ENCODE measurements around the gene RND3.

Gene RND3

DNA sequence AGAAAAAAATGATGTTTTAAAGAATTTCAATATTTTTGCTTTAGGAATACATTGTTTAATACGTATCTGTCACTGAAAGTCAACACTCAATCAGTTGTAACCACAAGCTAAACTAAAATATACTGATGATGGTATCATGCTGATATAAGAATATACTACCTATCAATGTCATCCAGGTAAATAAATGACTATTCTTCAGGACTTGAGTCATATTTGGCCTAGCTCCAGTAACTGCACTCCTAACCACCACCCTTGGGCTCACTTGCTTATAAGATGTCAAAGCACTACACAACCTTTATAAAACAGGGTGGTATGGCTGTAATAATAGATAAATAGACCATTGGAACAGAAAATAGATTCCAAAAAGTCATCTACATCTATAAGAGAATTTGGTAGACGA is 48.8 kb downstream of the RND3 start:
- no peak for DNase-seq (ENCODE audit: low read depth)

DNA sequence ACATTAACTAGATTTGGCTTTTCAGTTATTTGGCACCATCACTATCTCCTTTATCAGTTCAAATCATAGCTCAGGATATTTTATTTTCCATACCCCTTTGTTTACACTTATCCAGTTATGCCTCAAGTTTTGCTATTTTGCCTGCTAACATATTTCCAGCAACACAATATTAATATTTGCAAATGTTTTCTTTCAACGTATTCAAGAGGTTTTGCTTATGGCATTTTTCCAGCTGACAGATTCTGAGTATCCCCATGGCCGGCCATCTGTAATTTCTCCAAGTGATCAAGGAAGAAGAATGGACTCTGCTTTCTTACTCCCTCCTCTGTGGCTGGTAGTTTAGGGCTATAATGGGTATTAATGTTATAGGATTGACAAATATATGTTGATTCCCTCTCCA is 49.4 kb downstream of the RND3 start:
- no peak for DNase-seq (ENCODE audit: low read depth)

DNA sequence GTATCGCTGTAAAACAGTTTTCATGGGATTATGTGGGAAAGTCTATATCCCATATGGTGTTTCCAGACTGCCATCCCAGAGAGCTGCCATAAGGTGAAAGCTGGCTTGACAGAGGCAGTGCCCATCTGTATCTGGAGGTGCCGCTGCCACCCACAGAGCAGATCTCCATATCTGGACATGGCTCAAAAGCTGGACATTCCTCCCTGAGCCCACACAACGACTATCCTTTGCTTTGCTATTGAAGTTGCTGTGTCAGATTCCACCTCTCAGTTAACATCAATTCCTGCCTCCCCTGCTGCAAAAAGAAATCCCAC is 55.2 kb downstream of the RND3 start:
- DNase-seq (ENCODE audit: low read depth), result no peak

DNA sequence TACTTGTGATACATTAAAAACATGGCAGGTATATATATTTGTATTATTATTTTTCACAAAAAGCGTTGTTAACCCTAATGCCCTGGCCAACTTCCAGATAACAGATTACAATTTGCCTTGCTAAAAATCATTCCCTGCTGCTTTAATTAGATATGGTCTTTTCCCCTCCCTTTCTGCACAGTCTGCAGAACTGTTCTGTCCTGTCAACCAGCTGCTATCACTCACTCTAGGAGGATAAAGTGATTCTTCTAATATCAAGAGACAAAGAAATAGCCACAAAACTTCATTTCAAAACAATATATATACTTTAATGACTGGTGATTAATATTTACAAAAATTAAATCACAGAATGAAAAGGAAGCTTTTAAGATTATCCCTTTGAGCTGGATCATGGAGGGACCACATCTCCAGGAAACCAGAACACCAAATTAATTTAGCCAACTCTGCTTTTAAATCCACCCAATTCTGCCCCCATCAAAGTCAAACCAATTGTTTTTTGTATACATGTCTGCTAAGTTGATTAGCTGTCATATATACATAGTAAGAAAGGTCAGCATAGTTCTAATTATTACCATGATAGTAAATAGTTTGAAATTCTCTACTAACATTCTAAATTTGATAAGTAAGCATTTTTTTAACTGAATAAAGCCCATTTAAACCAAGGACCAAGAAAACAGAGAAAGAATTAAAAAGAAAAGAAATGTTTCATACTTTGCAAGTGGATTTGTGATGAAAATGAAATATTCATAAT is 55.7 kb downstream of the RND3 start:
- DNase-seq (ENCODE audit: low read depth), result no peak

DNA sequence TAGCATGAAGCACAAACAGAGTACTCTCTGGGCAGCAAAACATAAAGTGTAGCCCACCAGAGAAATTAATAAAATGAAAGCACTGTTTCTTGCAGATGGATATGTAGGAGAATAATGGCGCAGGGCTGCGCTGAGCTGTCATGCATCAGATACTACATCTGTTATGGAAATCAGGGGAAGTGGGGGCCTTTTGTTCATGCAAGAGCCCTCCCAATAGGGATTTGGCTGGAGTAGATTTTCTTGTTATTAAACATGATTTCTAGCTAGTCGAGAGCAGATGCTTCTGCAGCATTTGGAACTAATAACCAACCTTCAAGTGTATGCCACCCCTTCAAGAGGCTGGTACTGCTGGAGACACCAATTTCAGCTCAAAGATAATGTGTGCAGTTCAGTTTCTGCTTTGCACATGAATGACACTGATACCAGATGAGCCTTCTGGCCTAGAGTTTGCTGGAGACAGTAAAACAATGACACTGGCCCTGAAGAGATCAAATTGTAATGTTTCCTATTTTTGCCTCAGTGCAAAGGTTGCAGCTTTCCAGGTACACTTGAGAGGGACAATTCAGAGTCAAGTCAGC is 58.0 kb downstream of the RND3 start:
- no peak for DNase-seq (ENCODE audit: low read depth)

DNA sequence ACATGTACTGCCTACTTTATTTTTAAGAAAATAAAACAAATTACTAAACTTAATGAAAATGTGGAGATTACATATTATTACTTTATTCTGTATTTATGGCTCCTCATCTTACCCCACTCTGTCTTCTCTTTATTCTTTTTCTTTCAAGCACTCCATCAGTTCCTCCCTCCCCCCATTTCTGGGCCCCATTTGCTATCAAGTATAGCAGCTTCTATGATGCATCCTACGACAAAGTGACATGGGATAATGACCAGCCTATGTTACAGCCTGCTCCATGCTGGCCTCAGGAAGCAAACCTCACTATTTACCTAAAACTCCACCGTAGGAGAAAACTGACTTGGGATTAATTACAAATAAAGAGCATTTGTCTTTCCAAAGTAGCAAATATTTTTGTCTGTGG is 58.8 kb downstream of the RND3 start:
- DNase-seq (ENCODE audit: low read depth), result no peak

DNA sequence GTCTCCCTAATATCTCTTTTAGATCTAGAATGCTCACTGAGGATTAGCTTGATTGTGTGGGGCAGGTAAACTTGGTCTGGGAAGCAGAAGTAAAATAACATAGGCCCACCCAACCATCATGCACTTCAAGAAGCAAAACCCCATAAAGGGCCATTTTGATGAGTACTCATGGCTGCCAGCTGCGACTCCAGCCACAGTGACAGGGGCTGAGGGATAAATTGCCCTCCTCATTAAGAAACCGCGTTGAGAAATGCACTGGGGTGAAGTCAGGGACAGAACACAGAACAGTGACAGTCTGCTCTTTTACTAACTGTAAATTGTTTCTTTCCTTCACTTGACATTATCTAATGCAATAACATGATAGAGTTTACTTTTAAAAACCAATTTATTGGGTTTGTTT is 60.2 kb downstream of the RND3 start:
- DNase-seq (ENCODE audit: low read depth), result no peak

DNA sequence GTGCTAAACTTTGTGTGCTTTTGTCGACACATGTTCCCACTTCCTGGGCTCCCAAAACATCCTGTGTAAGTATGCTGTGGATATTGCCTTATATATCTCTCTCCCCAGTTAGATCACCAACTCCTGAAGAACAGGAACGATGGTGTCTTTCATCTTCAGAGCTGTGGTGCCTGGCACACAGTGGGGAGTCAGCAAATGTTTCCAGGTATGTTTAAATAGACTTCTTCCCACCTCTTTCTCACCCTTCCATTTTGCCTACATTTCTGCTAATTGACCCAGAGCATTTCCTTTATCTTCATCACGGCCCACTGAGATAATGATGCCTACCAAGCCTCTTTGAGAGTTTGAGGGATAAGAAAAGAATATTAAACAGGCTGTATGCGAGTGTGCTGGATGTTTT is 60.7 kb downstream of the RND3 start:
- no peak for DNase-seq (ENCODE audit: low read depth)

DNA sequence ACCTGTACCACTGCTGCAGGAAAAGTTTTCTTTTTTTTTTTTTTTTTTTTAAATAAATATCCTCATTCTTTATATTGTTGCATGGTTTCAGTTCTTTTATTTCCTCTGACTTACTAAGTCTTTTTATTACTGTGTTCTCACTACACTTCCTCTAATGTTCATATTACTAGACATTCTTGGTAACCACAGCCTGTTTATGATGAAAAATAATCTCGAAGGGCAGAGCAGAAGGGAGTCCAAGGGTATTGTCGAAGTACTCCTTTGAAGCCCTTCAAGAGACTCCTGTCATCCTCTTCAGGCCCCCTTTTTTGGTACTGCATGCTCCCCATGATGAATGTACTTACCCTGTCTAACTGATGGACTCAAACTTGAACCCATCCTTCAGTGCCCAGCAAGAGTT is 61.2 kb downstream of the RND3 start:
- DNase-seq (ENCODE audit: low read depth), result no peak

DNA sequence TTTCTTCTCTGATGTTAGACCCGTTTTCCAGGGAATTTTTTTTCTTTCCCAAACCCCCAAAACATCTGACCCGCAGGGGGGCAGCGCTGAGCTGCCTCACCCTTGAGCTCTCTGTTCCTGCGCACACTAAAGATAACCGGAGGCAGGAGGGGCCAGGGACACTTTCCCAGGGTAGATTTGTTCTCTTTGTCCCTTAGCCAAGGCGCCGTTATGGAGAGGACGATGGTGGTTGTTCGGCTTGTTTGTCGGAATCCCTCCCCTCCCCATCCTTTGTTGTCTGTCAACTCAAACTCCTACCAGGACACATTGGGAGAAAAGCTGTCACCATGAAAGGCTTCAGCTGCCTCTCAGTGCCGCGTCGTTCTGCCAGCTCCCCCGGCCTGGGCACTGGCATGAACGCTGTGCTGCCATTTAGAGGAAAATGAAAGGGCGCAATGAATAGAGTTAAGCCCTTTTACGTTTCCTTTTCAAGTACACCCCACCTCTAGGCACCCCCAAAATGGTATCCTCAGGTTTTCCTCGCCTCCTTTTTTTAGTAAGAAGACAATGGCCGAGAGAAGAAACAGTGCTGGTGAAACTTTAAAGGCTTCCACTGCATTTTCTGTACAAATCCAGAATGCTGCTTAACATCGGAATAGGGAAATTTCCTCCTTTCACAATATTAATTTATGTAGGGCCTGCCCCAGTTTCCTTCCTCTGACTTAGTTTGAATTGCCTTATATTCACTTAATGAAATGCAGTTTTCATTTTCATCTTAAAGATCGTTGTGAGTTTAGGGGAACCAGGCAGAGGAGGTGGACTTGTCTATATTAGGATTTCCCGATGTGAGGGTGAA is 62.1 kb downstream of the RND3 start:
- no peak for DNase-seq (ENCODE audit: low read depth)

DNA sequence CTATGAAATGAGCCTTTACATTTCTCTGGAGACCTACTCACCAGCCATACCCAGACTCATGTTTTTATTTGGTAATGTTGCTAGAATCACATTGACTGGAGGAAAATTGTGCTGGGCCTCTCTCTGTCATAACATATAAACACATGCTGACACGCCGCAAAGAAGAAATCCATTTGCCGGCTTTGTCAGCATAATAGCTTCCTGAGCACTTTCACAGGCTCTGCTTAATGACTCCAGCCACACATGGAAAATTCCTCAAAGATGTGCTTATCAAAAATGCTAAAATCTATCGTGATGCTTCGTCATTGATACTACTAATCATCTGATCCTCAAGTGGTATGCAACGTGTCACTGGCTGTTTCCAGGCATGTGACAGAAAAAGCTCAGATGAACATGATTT is 63.1 kb downstream of the RND3 start:
- no peak for DNase-seq (ENCODE audit: low read depth)

DNA sequence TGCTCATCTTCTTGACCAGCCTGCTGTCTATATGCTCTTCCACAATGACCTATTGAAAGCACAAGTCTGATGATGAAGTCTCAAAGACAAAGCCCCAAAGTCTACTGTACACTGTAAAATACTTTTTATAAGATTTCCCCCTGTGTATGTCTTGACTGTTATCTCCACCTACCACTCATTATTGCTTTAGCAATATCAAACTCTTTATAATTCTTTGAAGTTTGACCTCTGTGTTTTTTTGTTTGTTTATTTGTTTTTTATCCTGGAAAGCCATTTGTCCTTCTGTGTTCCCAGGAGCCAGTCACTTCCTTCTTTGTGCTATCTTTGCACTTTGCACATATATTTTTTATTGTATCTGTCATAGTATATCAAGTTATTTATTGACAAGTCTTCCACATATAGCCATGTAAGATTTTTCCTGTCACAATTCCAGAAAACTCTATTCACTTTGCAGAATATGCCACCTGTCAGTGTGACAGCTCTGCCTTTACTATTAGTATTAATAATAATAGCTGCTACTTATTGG is 66.3 kb downstream of the RND3 start:
- DNase-seq (ENCODE audit: low read depth), result no peak

DNA sequence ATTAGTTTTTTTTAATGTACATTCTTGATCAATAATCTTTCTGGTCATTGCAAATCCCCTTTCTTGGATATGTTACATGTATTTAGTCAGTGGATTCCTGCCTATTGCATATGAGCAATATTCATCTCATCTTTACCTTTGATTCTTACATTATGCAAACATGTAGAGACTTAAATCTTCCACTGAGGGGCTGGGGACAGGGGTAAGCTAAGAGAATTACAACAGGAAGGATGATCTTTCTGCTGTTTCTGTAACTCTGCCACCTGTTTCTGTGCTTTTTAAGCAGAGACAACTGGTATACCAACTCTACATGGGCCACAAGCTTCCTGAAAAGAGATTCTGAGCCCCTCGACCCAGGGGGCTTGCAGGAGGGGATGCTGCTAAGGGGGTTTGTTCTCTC is 68.6 kb downstream of the RND3 start:
- no peak for DNase-seq (ENCODE audit: low read depth)
